Measurements from ENCODE around the gene KCTD15. TPM values are rescaled to one million over a fixed set of nuclear protein-coding genes. Genes with fewer than 3 reads are reported as not detected.

KCTD15 gene
- total and polyA plus RNA-seq, 9 donors, result 12.6 to 45.7 (median 29.5) TPM

- Histone ChIP-seq H3K4me1 (ENCODE audit: insufficient read depth) (peaks cover 9% of the 10 kb centered on the region), H3K27ac (peak overlapping the region; percentile 82 to 99), H3K36me3 (no peaks in the 10 kb centered on the region), H3K4me3 (peak overlapping the region; percentile 66), H3K9me3 (no peaks in the 10 kb centered on the region), H3K27me3 (no peaks in the 10 kb centered on the region)
- WGBS, 3 donors, result 6 to 7% (median 7%) methylated on average over 32 of the region's 32 CpGs
- DNase-seq, result peak; percentile 39 to 68 (median 61)
- intact Hi-C loops (cut with DNase I), result loop anchor here in 1 of 4 donors (5.0 kb wide), 1 partner anchor 82 kb away; no protein-coding TSS in a partner anchor
- TF ChIP-seq CTCF (IDR thresholded peaks at IDR 0.05), result no peak
- TF ChIP-seq EP300 (IDR thresholded peaks at IDR 0.05), result no peak
- TF ChIP-seq POLR2A (IDR thresholded peaks at IDR 0.05), result no peak
Observed at GRCh38 chr19:33794683-33795369, 1.8 kb upstream of the KCTD15 start.

GRCh38 chr19:33795370-33796163, 1.1 kb upstream of the KCTD15 start:
- Histone ChIP-seq H3K27ac (peak overlapping the region; percentile 82 to 99), H3K4me1 (ENCODE audit: insufficient read depth) (peaks cover 9% of the 10 kb centered on the region), H3K36me3 (no peaks in the 10 kb centered on the region), H3K4me3 (peak overlapping the region; percentile 66), H3K9me3 (no peaks in the 10 kb centered on the region), H3K27me3 (no peaks in the 10 kb centered on the region)
- intact Hi-C loops (cut with DNase I), result loop anchor here in 1 of 4 donors (5.0 kb wide), 1 partner anchor 82 kb away; no protein-coding TSS in a partner anchor
- DNase-seq, result peak; percentile 87 to 94 (median 91)
- 0 to 1% (median 1%) methylated on average over 40 to 92 of the region's 92 CpGs for WGBS, 3 donors
- TF ChIP-seq CTCF (IDR thresholded peaks at IDR 0.05) (peak; percentile 88 to 92 (median 89)), POLR2A (IDR thresholded peaks at IDR 0.05) (peak; percentile 66), EP300 (IDR thresholded peaks at IDR 0.05) (peak; percentile 44)

- Histone ChIP-seq H3K27me3 (no peaks in the 10 kb centered on the region), H3K9me3 (no peaks in the 10 kb centered on the region), H3K27ac (peak overlapping the region; percentile 73 to 99), H3K4me3 (peak overlapping the region; percentile 66), H3K4me1 (ENCODE audit: insufficient read depth) (peaks cover 9% of the 10 kb centered on the region), H3K36me3 (no peaks in the 10 kb centered on the region)
- intact Hi-C loops (cut with DNase I), result loop anchor here in 1 of 4 donors (5.0 kb wide), 1 partner anchor 79 kb away; no protein-coding TSS in a partner anchor
- DNase-seq, result peak; percentile 67 to 82 (median 75)
- 2 to 7% (median 2%) methylated on average over 51 to 61 of the region's 61 CpGs for WGBS, 3 donors
- TF ChIP-seq EP300 (IDR thresholded peaks at IDR 0.05) (no peak), CTCF (IDR thresholded peaks at IDR 0.05) (no peak), POLR2A (IDR thresholded peaks at IDR 0.05) (no peak)
Observed at GRCh38 chr19:33797802-33798671, 1.4 kb downstream of the KCTD15 start.

- peak overlapping the region; percentile 73 to 99 for H3K27ac ChIP-seq
- peak overlapping the region; percentile 66 for H3K4me3 ChIP-seq
- intact Hi-C loops (cut with DNase I), result loop anchor here in 1 of 4 donors (5.0 kb wide), 1 partner anchor 79 kb away; no protein-coding TSS in a partner anchor
- no peaks in the 10 kb centered on the region for H3K9me3 ChIP-seq
- H3K36me3 ChIP-seq, result no peaks in the 10 kb centered on the region
- 2 to 9% (median 4%) methylated on average over 12 of the region's 12 CpGs for WGBS, 3 donors
- peaks cover 9% of the 10 kb centered on the region for H3K4me1 ChIP-seq (ENCODE audit: insufficient read depth)
- TF ChIP-seq POLR2A (IDR thresholded peaks at IDR 0.05), result no peak
- TF ChIP-seq EP300 (IDR thresholded peaks at IDR 0.05), result no peak
- no peak for TF ChIP-seq CTCF (IDR thresholded peaks at IDR 0.05)
- peak in 1 of 5 donors; percentile 30 for DNase-seq
- no peaks in the 10 kb centered on the region for H3K27me3 ChIP-seq
Observed at GRCh38 chr19:33798681-33799111, 2.0 kb downstream of the KCTD15 start.
